HepG2 (cell line): Measurements from ENCODE around the gene LDB3. TPM values are rescaled to one million over a fixed set of nuclear protein-coding genes. Genes with fewer than 3 reads are reported as not detected.

Experiments
- ESRRA ChIP-seq: sonication (generic); formaldehyde crosslinking; IDR thresholded peaks from 2 replicates; pipeline ENCODE4 v1.5.1; 2020; ENCODE audit warnings: mild to moderate bottlenecking, low read depth, missing genetic modification reagents
- EZH2 ChIP-seq: conservative IDR thresholded peaks from 2 replicates; pipeline ENCODE4 v1.6.1; 2012; ENCODE audit warnings: mild to moderate bottlenecking, low read depth, low read length, moderate library complexity
- IKZF1 ChIP-seq: fragments of 450-650 bp; IDR thresholded peaks from 2 replicates; pipeline ENCODE4 v1.7.1; 2016
- MTF1 ChIP-seq: sonication (generic); formaldehyde crosslinking; IDR thresholded peaks from 2 replicates; pipeline ENCODE4 v1.5.0; 2020; ENCODE audit warnings: missing genetic modification reagents
- NR2F6 ChIP-seq, 2 experiments: IDR thresholded peaks; 2 replicates each; pipeline ENCODE4 v1.6.1; 2016; ENCODE audit warnings: antibody characterized with exemption in 1 of 2, mild to moderate bottlenecking in 1 of 2
- POLR2AphosphoS2 ChIP-seq: IDR thresholded peaks from 2 replicates; pipeline ENCODE4 v1.6.1; 2011; ENCODE audit warnings: low read depth, low read length, improper control_type of control experiment
- SOX13 ChIP-seq, 3 experiments: fragments of 450-650 bp in 1 of 3; sonication (generic) in 1 of 3; formaldehyde crosslinking in 1 of 3; IDR thresholded peaks in 2 of 3; conservative IDR thresholded peaks in 1 of 3; 2 replicates each; pipeline versions ENCODE4 v1.5.0 to v1.6.1; 2016 to 2020; ENCODE audit warnings: antibody characterized with exemption in 1 of 3, mild to moderate bottlenecking in 1 of 3, missing compliant biosample characterization in 1 of 3, missing genetic modification reagents in 1 of 3, moderate library complexity in 1 of 3
- ZNF264 ChIP-seq: sonication (generic); formaldehyde crosslinking; IDR thresholded peaks from 2 replicates; pipeline ENCODE4 v1.4.0; 2020; ENCODE audit warnings: missing genetic modification reagents
- ZNF333 ChIP-seq: sonication (generic); formaldehyde crosslinking; IDR thresholded peaks from 2 replicates; pipeline ENCODE4 v1.4.0; 2020; ENCODE audit warnings: mild to moderate bottlenecking, missing genetic modification reagents, borderline replicate concordance
- ZNF33B ChIP-seq: sonication (generic); formaldehyde crosslinking; IDR thresholded peaks from 2 replicates; pipeline ENCODE4 v1.5.1; 2020; ENCODE audit warnings: mild to moderate bottlenecking, missing genetic modification reagents
- ZNF709 ChIP-seq: sonication (generic); formaldehyde crosslinking; IDR thresholded peaks from 2 replicates; pipeline ENCODE4 v1.5.0; 2020; ENCODE audit warnings: mild to moderate bottlenecking, missing genetic modification reagents
- polyA plus RNA-seq, 8 experiments: library from polyadenylated mRNA; depleted of rRNA in 3 of 8; stranded (reverse) in 7 of 8; unstranded in 1 of 8; fragments of >200 nt; fragmentation: Illumina TruSeq in 4 of 8; extraction: Trizol in 4 of 8; gene quantifications; 2 replicates each; pipeline versions ENCODE4 v1.2.1 to v1.2.3, GENCODE V29; 2011 to 2016; ENCODE audit warnings: low read depth in 4 of 8, missing spikeins in 1 of 8, mixed read lengths in 1 of 8; ENCODE audit not compliant: insufficient read depth in 1 of 8
- total RNA-seq, 5 experiments: library from RNA; depleted of rRNA; stranded (reverse); fragments of >200 nt; fragmentation: Illumina TruSeq; extraction: Trizol; gene quantifications; 2 replicates each; pipeline ENCODE4 v1.2.3, GENCODE V29; 2016; ENCODE audit warnings: low read depth in 1 of 5
- TF ChIP-seq, protein P1 (sequence below): sonication (generic); formaldehyde crosslinking; IDR thresholded peaks from 2 replicates; pipeline ENCODE4 v1.5.0; 2020; ENCODE audit warnings: missing genetic modification reagents
- TF ChIP-seq, protein P2 (sequence below): sonication (generic); formaldehyde crosslinking; IDR thresholded peaks from 2 replicates; pipeline ENCODE4 v1.4.0; 2020; ENCODE audit warnings: missing genetic modification reagents, borderline replicate concordance
- TF ChIP-seq, protein P3 (sequence below): IDR thresholded peaks from 2 replicates; pipeline ENCODE4 v1.6.1; 2018; ENCODE audit warnings: missing genetic modification reagents

Gene LDB3
- total and polyA plus RNA-seq, 2 of the 13 experiments (the other 11 are each of a cell fraction or from before 2014, with no cell fraction given), result not detected

DNA sequence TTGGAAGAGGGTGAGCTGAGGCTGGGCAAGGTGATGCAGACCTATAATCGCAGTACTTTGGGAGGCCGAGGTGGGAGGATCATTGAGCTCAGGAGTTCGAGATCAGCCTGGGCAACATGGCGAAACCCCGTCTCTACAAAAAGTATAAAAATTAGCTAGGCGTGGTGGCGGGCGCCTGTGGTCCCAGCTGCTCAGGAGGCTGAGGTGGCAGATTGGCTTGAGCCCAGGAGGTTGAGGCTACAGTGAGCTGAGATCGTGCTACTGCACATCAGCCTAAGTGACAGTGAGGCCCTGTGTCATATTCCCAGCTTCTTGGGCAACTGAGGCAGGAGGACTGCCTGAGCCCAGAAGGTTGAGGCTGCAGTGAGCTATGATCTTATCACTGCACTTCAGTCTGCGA, 101.7 kb downstream of the LDB3 start (continued):
- TF ChIP-seq SOX13 (IDR thresholded peaks at IDR 0.05) (no peak), SOX13 (CRISPR knock-in tag; conservative IDR thresholded peaks at IDR 0.05 in 1 of 2, IDR thresholded peaks at IDR 0.05 in 1 of 2) (no peak), ZNF33B (CRISPR knock-in tag) (no peak), IKZF1 (no peak), NR2F6 (IDR thresholded peaks at IDR 0.05) (no peak), NR2F6 (CRISPR knock-in tag; IDR thresholded peaks at IDR 0.05) (no peak), MTF1 (no peak), ZNF333 (CRISPR knock-in tag) (no peak), ESRRA (CRISPR knock-in tag) (no peak), ZNF709 (CRISPR knock-in tag) (no peak), POLR2AphosphoS2 (no peak), ZNF264 (CRISPR knock-in tag) (no peak), EZH2 (no peak)
- TF ChIP-seq, protein P1, sequence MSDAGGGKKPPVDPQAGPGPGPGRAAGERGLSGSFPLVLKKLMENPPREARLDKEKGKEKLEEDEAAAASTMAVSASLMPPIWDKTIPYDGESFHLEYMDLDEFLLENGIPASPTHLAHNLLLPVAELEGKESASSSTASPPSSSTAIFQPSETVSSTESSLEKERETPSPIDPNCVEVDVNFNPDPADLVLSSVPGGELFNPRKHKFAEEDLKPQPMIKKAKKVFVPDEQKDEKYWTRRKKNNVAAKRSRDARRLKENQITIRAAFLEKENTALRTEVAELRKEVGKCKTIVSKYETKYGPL (CRISPR knock-in tag), result no peak
- TF ChIP-seq, protein P2, sequence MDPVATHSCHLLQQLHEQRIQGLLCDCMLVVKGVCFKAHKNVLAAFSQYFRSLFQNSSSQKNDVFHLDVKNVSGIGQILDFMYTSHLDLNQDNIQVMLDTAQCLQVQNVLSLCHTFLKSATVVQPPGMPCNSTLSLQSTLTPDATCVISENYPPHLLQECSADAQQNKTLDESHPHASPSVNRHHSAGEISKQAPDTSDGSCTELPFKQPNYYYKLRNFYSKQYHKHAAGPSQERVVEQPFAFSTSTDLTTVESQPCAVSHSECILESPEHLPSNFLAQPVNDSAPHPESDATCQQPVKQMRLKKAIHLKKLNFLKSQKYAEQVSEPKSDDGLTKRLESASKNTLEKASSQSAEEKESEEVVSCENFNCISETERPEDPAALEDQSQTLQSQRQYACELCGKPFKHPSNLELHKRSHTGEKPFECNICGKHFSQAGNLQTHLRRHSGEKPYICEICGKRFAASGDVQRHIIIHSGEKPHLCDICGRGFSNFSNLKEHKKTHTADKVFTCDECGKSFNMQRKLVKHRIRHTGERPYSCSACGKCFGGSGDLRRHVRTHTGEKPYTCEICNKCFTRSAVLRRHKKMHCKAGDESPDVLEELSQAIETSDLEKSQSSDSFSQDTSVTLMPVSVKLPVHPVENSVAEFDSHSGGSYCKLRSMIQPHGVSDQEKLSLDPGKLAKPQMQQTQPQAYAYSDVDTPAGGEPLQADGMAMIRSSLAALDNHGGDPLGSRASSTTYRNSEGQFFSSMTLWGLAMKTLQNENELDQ (CRISPR knock-in tag), result no peak
- TF ChIP-seq, protein P3, sequence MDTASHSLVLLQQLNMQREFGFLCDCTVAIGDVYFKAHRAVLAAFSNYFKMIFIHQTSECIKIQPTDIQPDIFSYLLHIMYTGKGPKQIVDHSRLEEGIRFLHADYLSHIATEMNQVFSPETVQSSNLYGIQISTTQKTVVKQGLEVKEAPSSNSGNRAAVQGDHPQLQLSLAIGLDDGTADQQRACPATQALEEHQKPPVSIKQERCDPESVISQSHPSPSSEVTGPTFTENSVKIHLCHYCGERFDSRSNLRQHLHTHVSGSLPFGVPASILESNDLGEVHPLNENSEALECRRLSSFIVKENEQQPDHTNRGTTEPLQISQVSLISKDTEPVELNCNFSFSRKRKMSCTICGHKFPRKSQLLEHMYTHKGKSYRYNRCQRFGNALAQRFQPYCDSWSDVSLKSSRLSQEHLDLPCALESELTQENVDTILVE, result no peak
- TF ChIP-seq, all 625 proteins: peak for 0
